Trophoblast cell (in vitro differentiated cells and primary cell): ENCODE measurements around the gene SPATC1L.
"Not testable (repeated sequence)": the region's sequence is repeated elsewhere in the genome, so short reads cannot be mapped to it uniquely, and the experiment has no call there.

Experiments
- DNase-seq, 2 donors: peaks; one replicate each; pipeline ENCODE4 v3.0.0-alpha.2; 2016
- H2AFZ ChIP-seq: 2 replicates; pipeline ENCODE4 v1.6.1; 2013; ENCODE audit warnings: low read length, moderate library complexity, mild to moderate bottlenecking; ENCODE audit not compliant: insufficient read depth, poor library complexity
- H2AK5ac ChIP-seq: 2 replicates; pipeline ENCODE4 v1.6.1; 2013; ENCODE audit warnings: mild to moderate bottlenecking, low read length
- H2BK120ac ChIP-seq: 2 replicates; pipeline ENCODE4 v1.6.1; 2013; ENCODE audit warnings: low read length, mild to moderate bottlenecking, moderate library complexity; ENCODE audit not compliant: insufficient read depth, poor library complexity
- H2BK12ac ChIP-seq: 2 replicates; pipeline ENCODE4 v1.6.1; 2013; ENCODE audit warnings: mild to moderate bottlenecking, low read length, moderate library complexity
- H2BK5ac ChIP-seq: 2 replicates; pipeline ENCODE4 v1.6.1; 2013; ENCODE audit warnings: low read length, low read depth, moderate library complexity, mild to moderate bottlenecking; ENCODE audit not compliant: poor library complexity
- H3K14ac ChIP-seq: 2 replicates; pipeline ENCODE4 v1.6.1; 2013; ENCODE audit warnings: mild to moderate bottlenecking, low read length
- H3K18ac ChIP-seq: 2 replicates; pipeline ENCODE4 v1.6.1; 2013; ENCODE audit warnings: mild to moderate bottlenecking, low read length
- H3K23ac ChIP-seq: 2 replicates; pipeline ENCODE4 v1.6.1; 2013; ENCODE audit warnings: low read length
- H3K27ac ChIP-seq: 2 replicates; pipeline ENCODE4 v1.5.1; 2013; ENCODE audit warnings: low read depth, mild to moderate bottlenecking, inconsistent platforms, low read length, moderate library complexity
- H3K27me3 ChIP-seq: 2 replicates; pipeline ENCODE4 v1.6.1; 2013; ENCODE audit warnings: inconsistent platforms, mild to moderate bottlenecking, low read length, moderate library complexity; ENCODE audit not compliant: insufficient read depth
- H3K36me3 ChIP-seq, 2 experiments: 1 replicate in 1 of 2; 2 replicates in 1 of 2; pipeline ENCODE4 v1.6.1; 2013; ENCODE audit warnings: low read length in 2 of 2, mild to moderate bottlenecking in 2 of 2, moderate library complexity in 1 of 2; ENCODE audit not compliant: insufficient read depth in 2 of 2, control insufficient read depth in 1 of 2
- H3K4ac ChIP-seq: 2 replicates; pipeline ENCODE4 v1.6.1; 2013; ENCODE audit warnings: low read depth, mild to moderate bottlenecking, low read length, moderate library complexity
- H3K4me1 ChIP-seq, 2 experiments: 1 replicate in 1 of 2; 2 replicates in 1 of 2; pipeline ENCODE4 v1.6.1; 2013; ENCODE audit warnings: low read length in 2 of 2, mild to moderate bottlenecking in 2 of 2, moderate library complexity in 1 of 2; ENCODE audit not compliant: insufficient read depth in 2 of 2, control insufficient read depth in 1 of 2
- H3K4me2 ChIP-seq: 2 replicates; pipeline ENCODE4 v1.6.1; 2013; ENCODE audit warnings: inconsistent platforms, mild to moderate bottlenecking, low read length, moderate library complexity
- H3K4me3 ChIP-seq: 2 replicates; pipeline ENCODE4 v1.5.1; 2013; ENCODE audit warnings: mild to moderate bottlenecking, low read depth, low read length, inconsistent platforms
- H3K79me1 ChIP-seq: one replicate; pipeline ENCODE4 v1.6.1; 2013; ENCODE audit warnings: low read length
- H3K79me2 ChIP-seq: 2 replicates; pipeline ENCODE4 v1.6.1; 2013; ENCODE audit warnings: low read length, mild to moderate bottlenecking; ENCODE audit not compliant: control insufficient read depth, insufficient read depth, poor library complexity
- H3K9ac ChIP-seq: 2 replicates; pipeline ENCODE4 v1.6.1; 2013; ENCODE audit warnings: mild to moderate bottlenecking, low read length
- H3K9me3 ChIP-seq: 2 replicates; pipeline ENCODE4 v1.6.1; 2013; ENCODE audit warnings: low read depth, mild to moderate bottlenecking, control low read depth, inconsistent platforms, low read length; ENCODE audit not compliant: insufficient read depth
- H4K12ac ChIP-seq: 2 replicates; pipeline ENCODE4 v1.6.1; 2013; ENCODE audit warnings: low read depth, mild to moderate bottlenecking, low read length, moderate library complexity
- H4K8ac ChIP-seq: 2 replicates; pipeline ENCODE4 v1.6.1; 2013; ENCODE audit warnings: low read depth, mild to moderate bottlenecking, low read length, moderate library complexity
- H4K91ac ChIP-seq: one replicate; pipeline ENCODE4 v1.6.1; 2013; ENCODE audit warnings: low read depth, mild to moderate bottlenecking, low read length, moderate library complexity
- whole genome bisulfite sequencing: extraction: QIAGEN DNeasy Blood & Tissue Kit; methylation state at CpG from one replicate; pipeline ENCODE4 v1.1.7; 2013; ENCODE audit warnings: missing lambda C conversion rate; ENCODE audit not compliant: insufficient read length, insufficient coverage; ENCODE audit errors: extremely low coverage; 5-methylcytosine and 5-hydroxymethylcytosine counted together

The SPATC1L gene

DNA sequence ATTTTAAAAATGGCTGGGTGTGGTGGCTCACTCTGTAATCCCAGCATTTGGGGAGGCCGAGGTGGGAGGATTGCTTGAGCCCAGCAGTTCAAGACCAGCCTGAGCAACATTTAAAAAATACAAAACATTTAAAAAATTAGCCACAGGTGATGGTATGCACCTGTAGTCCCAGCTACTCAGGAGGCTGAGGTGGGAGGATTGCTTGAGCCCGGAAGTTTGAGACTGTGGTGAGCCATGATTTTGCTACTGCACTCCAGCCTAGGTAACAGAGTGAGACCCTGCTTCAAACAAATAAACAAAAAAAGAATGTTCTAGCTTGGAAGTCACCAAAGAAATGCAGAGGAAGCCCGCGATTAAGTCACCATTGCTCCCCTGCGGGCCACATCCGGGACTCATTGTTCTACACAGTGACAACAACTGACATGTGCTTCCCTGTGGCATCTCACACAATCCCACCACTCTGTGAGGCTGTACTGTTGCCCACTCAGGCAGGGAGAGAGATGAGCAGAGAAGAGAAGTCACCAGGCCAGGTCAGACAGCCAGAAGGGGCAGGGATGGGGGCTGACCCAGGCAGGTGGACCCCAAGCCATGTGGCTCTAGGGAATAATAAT lies 18.4 kb upstream of the SPATC1L start:
- H4K91ac ChIP-seq: no peak overlapping the region
- peak; percentile 84 to 88 for DNase-seq
- H2AFZ ChIP-seq: no peak overlapping the region
- peaks cover 46 to 53% of the 10 kb centered on the region in 2 experiments for H3K36me3 ChIP-seq
- no peaks in the 10 kb centered on the region for H3K9me3 ChIP-seq
- no peak overlapping the region for H4K12ac ChIP-seq
- H3K23ac ChIP-seq: no peak overlapping the region
- no peaks in the 10 kb centered on the region for H3K79me1 ChIP-seq
- H4K8ac ChIP-seq: no peak overlapping the region
- H3K9ac ChIP-seq: no peak overlapping the region
- no peak overlapping the region for H2BK5ac ChIP-seq
- H3K4me1 ChIP-seq: no peaks in the 10 kb centered on the region
- H2AK5ac ChIP-seq: no peak overlapping the region
- H2BK12ac ChIP-seq: no peak overlapping the region
- WGBS: no CpG with 5 or more reads among the region's 6 CpGs
- H3K27me3 ChIP-seq: no peaks in the 10 kb centered on the region
- H3K4me2 ChIP-seq: no peak overlapping the region
- H3K79me2 ChIP-seq: no peaks in the 10 kb centered on the region
- H3K14ac ChIP-seq: no peak overlapping the region
- H3K4ac ChIP-seq: no peak overlapping the region
- no peak overlapping the region for H3K27ac ChIP-seq
- H3K18ac ChIP-seq: no peak overlapping the region
- H2BK120ac ChIP-seq: no peak overlapping the region
- H3K4me3 ChIP-seq: no peak overlapping the region

GRCh38 chr21:46200877-46201803 lies 16.9 kb upstream of the SPATC1L start:
- Histone ChIP-seq H3K27ac (peak overlapping the region; percentile 55), H3K36me3 (peaks cover 42 to 44% of the 10 kb centered on the region in 2 experiments)
- H3K79me1 ChIP-seq, H2AFZ ChIP-seq, H2BK120ac ChIP-seq, H3K4me2 ChIP-seq, H4K8ac ChIP-seq, H3K14ac ChIP-seq, H3K4me3 ChIP-seq, H3K4me1 ChIP-seq, H3K27me3 ChIP-seq, H3K4ac ChIP-seq, H3K23ac ChIP-seq, H3K9ac ChIP-seq, H4K12ac ChIP-seq, H4K91ac ChIP-seq, H2BK5ac ChIP-seq, H2BK12ac ChIP-seq, H3K79me2 ChIP-seq, H2AK5ac ChIP-seq, H3K18ac ChIP-seq, H3K9me3 ChIP-seq: not testable (repeated sequence)
- WGBS: no CpG with 5 or more reads among the region's 8 CpGs
- peak; percentile 66 to 88 for DNase-seq

- H4K8ac ChIP-seq: no peak overlapping the region
- WGBS: no CpG with 5 or more reads among the region's 13 CpGs
These were observed 15.4 kb upstream of the SPATC1L start for GRCh38 chr21:46199436-46200373.

DNA sequence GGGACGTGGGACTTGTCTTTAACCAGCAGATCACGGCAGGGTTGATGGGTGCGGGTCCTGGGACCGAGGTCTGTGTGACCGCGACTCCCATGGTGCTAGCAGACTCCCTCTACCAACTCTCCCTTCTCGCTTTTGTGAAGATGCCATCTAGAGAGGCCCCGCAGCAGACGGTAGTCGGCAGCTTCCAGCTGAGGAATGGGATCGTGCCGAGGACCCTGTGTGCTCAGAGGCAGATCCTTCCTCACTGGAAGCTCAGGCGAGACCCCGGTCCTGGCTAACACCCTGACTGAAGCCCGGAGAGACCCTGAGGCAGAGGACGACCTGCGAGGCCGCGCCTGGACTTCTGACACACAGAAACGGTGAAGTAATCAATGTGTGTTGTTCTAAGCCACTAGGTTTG lies 12.5 kb upstream of the SPATC1L start:
- Histone ChIP-seq H2AK5ac (no peak overlapping the region), H3K4me2 (no peak overlapping the region), H3K36me3 (peaks cover 59 to 61% of the 10 kb centered on the region in 2 experiments), H3K18ac (no peak overlapping the region), H2BK5ac (no peak overlapping the region), H3K4me3 (no peak overlapping the region), H3K27me3 (no peaks in the 10 kb centered on the region), H2AFZ (no peak overlapping the region), H4K12ac (no peak overlapping the region), H3K9ac (no peak overlapping the region), H2BK12ac (no peak overlapping the region), H3K9me3 (peaks cover 8% of the 10 kb centered on the region), H2BK120ac (no peak overlapping the region), H3K23ac (no peak overlapping the region), H3K4me1 (peaks cover under 1 to 1% of the 10 kb centered on the region in 2 experiments), H3K79me1 (no peaks in the 10 kb centered on the region), H4K8ac (no peak overlapping the region), H3K14ac (no peak overlapping the region), H3K27ac (no peak overlapping the region), H3K79me2 (no peaks in the 10 kb centered on the region), H4K91ac (no peak overlapping the region), H3K4ac (no peak overlapping the region)
- no peak for DNase-seq
- WGBS: no CpG with 5 or more reads among the region's 20 CpGs

More at GRCh38 chr21:46199436-46200373, 15.4 kb upstream of the SPATC1L start:
- H4K12ac ChIP-seq: no peak overlapping the region
- H4K91ac ChIP-seq: no peak overlapping the region
- no peak overlapping the region for H3K18ac ChIP-seq
- H2AK5ac ChIP-seq: no peak overlapping the region
- H3K4ac ChIP-seq: no peak overlapping the region
- H3K23ac ChIP-seq: no peak overlapping the region
- H3K79me2 ChIP-seq: no peaks in the 10 kb centered on the region
- H3K79me1 ChIP-seq: no peaks in the 10 kb centered on the region
- no peak overlapping the region for H2BK120ac ChIP-seq
- H3K9me3 ChIP-seq: peaks cover 2% of the 10 kb centered on the region
- no peak overlapping the region for H3K4me2 ChIP-seq
- no peak overlapping the region for H3K9ac ChIP-seq
- H2BK12ac ChIP-seq: no peak overlapping the region
- no peak overlapping the region for H3K27ac ChIP-seq
- no peak overlapping the region for H3K4me3 ChIP-seq
- H3K4me1 ChIP-seq: no peaks in the 10 kb centered on the region
- H2BK5ac ChIP-seq: no peak overlapping the region
- no peak overlapping the region for H3K14ac ChIP-seq
- H3K36me3 ChIP-seq: peaks cover 45 to 46% of the 10 kb centered on the region in 2 experiments
- H2AFZ ChIP-seq: no peak overlapping the region
- H3K27me3 ChIP-seq: no peaks in the 10 kb centered on the region
- DNase-seq: no peak
